ENCODE results near the gene ELP5. TPM values are rescaled to one million over a fixed set of nuclear protein-coding genes. Genes with fewer than 3 reads are reported as not detected.
A peak's percentile ranks its signal among the peaks of the same experiment; 100 is the strongest.

The ELP5 gene
- total RNA-seq, 1 donor = 42.9 TPM

Small RNA genes within 50 kb of the gene (small RNA-seq; reads per million reads assigned to genes)
- gene MIR324 (127 reads per million, percentile 99 among the genes with 10 or more reads in this experiment), gene RF00019 (not detected)

Other genes with a start within 250 kb of the ELP5 start
- gene RNASEK, start 239.6 kb upstream of the ELP5 start, total RNA-seq = 52.9 and 85.6 TPM in 2 replicates
- 171 and 175 TPM in 2 replicates for gene BCL6B, start 229.2 kb upstream of the ELP5 start, total RNA-seq
- 2.0 TPM in 2 replicates for gene SLC16A13, start 216.2 kb upstream of the ELP5 start, total RNA-seq
- 0.48 and 0.98 TPM in 2 replicates for gene SLC16A11, start 208.1 kb upstream of the ELP5 start, total RNA-seq
- 0.19 TPM in 1 of 2 replicates, not detected in the other for gene CLEC10A, start 172.0 kb upstream of the ELP5 start, total RNA-seq
- gene ASGR2, start 137.4 kb upstream of the ELP5 start, total RNA-seq = not detected in 2 replicates
- 10.3 and 10.8 TPM in 2 replicates for gene ASGR1, start 72.8 kb upstream of the ELP5 start, total RNA-seq
- gene DLG4, start 32.4 kb upstream of the ELP5 start, total RNA-seq = 10.7 and 23.5 TPM in 2 replicates
- gene ACADVL, start 32.3 kb upstream of the ELP5 start, total RNA-seq = 200 and 286 TPM in 2 replicates
- gene DVL2, start 17.7 kb upstream of the ELP5 start, total RNA-seq = 54.3 and 57.8 TPM in 2 replicates
- gene PHF23, start 12.8 kb upstream of the ELP5 start, total RNA-seq = 57.2 and 58.5 TPM in 2 replicates
- 229 and 455 TPM in 2 replicates for gene GABARAP, start 9.8 kb upstream of the ELP5 start, total RNA-seq
- 38.5 and 48.3 TPM in 2 replicates for gene CTDNEP1, start 481 bp upstream of the ELP5 start, total RNA-seq
- 10.8 and 13.4 TPM in 2 replicates for gene CLDN7, start 10.3 kb downstream of the ELP5 start, total RNA-seq
- gene SLC2A4, start 29.5 kb downstream of the ELP5 start, total RNA-seq = 0.10 and 0.33 TPM in 2 replicates
- 2.3 TPM in 1 of 2 replicates, not detected in the other for gene YBX2, start 42.4 kb downstream of the ELP5 start, total RNA-seq
- 949 and 999 TPM in 2 replicates for gene EIF5A, start 55.4 kb downstream of the ELP5 start, total RNA-seq
- gene GPS2, start 63.1 kb downstream of the ELP5 start, total RNA-seq = 43.1 and 48.1 TPM in 2 replicates
- 17.0 and 21.3 TPM in 2 replicates for gene NEURL4, start 77.1 kb downstream of the ELP5 start, total RNA-seq
- not detected in 2 replicates for gene ACAP1, start 84.3 kb downstream of the ELP5 start, total RNA-seq
- 2.6 and 3.6 TPM in 2 replicates for gene KCTD11, start 99.9 kb downstream of the ELP5 start, total RNA-seq
- gene TMEM95, start 102.9 kb downstream of the ELP5 start, total RNA-seq = not detected in 2 replicates
- 0.38 and 0.65 TPM in 2 replicates for gene TNK1, start 128.9 kb downstream of the ELP5 start, total RNA-seq
- 27.0 and 36.3 TPM in 2 replicates for gene PLSCR3, start 142.3 kb downstream of the ELP5 start, total RNA-seq
- gene TMEM256, start 151.9 kb downstream of the ELP5 start, total RNA-seq = 41.6 and 153 TPM in 2 replicates
- gene NLGN2, start 155.6 kb downstream of the ELP5 start, total RNA-seq = 4.6 and 5.2 TPM in 2 replicates
- gene SPEM1, start 168.1 kb downstream of the ELP5 start, total RNA-seq = not detected in 2 replicates
- gene SPEM2, start 173.4 kb downstream of the ELP5 start, total RNA-seq = not detected in 2 replicates
- gene SPEM3, start 176.6 kb downstream of the ELP5 start, total RNA-seq = not detected in 2 replicates
- gene TMEM102, start 183.2 kb downstream of the ELP5 start, total RNA-seq = 13.1 and 13.6 TPM in 2 replicates
- 0.38 and 0.65 TPM in 2 replicates for gene FGF11, start 187.3 kb downstream of the ELP5 start, total RNA-seq
- 5.5 and 5.9 TPM in 2 replicates for gene CHRNB1, start 192.8 kb downstream of the ELP5 start, total RNA-seq
- 26.4 and 32.3 TPM in 2 replicates for gene ZBTB4, start 227.4 kb downstream of the ELP5 start, total RNA-seq
- not detected in 2 replicates for gene SLC35G6, start 229.2 kb downstream of the ELP5 start, total RNA-seq
- 128 and 163 TPM in 2 replicates for gene POLR2A, start 232.2 kb downstream of the ELP5 start, total RNA-seq